Raji (cell line): ENCODE measurements around the gene CRYBG2.

Experiments
- POLR2A ChIP-seq: IDR thresholded peaks from 2 replicates; pipeline ENCODE4 v1.6.1; 2011; ENCODE audit warnings: low read depth, low read length, control low read depth; ENCODE audit not compliant: insufficient read depth

CRYBG2 gene

DNA sequence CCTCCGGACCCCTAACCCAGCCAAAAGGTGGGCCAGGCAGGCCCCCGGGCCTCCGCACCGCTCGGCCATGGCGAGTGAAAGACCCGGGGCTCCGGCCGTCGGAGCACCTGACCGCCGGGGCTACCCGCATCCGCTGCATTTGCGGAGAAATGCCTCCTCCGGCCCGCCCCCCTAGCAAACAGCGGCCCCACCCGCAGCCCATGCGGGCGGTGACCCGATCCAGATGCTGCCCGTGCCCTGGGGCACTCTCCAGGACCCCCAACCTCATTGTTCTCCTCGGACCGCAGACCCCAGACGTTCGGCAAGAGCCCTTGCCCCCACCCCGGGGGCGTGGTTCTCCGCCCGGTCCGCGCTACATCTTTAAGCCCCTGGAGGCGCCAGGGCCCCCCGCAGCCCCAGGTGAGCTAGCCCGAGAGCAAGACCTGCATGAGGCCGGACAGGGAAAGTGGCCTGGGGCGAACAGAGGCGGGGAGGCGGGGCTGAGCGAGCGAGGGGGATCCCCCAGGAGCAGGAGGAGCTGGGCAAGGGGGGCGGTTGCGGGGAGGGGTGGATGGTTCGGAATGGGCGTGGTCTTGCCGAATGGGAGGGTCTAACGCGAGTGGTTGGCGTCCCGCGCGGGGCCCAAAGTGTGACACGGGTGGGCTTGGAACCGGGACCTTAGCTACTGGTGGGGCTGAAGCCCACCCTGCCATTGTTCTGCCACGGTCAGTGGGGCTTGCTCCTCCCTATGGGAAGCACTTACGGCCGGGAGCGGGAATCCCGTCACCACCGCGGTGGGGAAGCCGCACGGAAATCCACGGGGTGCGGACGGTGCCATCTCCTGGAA is 6.3 kb upstream of the CRYBG2 start:
- TF ChIP-seq POLR2A = no peak

DNA sequence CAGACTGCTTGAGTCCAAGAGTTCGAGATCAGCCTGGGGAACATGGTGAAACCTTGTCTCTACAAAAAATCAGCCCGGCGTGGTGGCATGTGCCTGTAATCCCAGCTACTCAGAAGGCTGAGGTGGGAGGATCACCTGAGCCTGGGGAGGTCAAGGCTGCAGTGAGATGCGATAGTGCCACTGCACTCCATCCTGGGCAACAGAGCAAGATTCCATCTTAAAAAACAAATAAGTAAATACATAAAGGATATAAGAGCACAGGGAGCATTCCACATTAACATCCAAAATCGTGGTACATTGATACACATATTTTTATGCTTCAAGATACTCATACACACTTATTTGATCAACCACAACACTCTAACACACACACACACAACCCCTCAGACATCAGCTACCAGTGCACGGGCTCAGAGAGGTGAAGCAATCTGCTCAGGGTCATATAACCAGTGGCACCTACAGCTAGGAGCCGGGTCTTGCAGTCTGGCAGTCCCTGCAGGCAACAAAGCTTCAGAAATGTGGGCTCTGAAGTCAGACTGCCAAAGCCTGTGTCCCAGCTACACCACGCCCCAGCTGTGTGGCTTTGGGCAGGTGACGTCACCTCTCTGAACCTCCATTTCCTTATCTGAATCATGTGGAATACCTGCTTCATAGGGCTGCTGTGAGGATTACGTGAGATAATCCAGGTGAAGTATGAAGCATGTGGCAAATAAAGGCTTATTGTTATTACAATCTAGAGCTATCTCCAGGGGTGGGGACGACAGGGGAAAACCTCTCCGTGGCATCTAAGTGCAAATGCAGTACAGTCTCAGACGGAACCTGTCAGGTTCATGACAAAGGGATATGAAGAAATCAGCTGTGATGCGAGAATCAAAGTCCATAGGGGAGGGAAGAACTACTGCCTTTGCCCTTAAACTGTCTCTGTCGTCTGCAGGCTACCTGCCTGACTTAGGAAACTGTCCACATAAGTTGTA is 4.8 kb upstream of the CRYBG2 start:
- no peak for TF ChIP-seq POLR2A

DNA sequence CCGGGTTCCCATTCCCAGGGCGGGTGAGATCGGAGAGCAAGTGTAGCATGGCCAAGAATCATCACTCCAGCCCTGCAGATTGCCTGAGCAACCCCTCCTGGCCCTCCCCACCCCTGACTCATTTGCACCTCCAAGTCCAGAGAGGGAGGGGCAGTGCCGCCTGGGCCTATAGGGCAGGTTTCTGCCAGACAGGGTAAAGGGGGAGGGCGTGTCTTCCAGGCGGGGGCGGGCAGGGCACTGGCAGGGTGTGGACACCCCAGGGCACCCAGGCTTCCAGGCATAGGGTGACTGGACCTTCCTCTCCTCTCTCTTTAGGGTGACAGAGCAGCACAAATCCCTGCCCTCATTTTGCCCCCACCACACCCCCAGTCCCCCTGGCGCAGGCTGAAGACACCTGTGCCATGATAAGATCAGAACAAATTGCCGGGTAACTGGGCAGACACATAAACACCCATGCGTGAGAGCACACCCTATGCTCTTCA is 3.2 kb upstream of the CRYBG2 start:
- TF ChIP-seq POLR2A = no peak

DNA sequence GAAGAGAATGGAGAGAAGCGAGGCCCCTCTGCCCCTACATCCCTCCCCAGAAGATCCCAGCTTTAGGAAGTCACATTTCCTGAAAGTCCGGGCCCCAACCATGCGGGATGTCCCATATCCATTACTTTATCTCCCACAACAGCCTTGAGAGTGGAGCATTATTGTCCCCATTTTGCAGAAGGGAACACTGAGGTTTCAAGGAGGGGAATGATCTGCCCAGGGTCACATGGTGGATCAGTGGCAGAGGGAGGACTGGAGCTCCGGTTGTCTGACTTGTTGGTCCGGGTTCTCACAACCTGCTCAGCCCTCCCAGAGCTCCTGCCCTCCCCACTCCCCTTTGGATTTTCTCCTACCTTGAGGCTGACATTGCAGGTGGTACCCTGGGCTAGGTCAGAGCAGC is 2.2 kb upstream of the CRYBG2 start:
- TF ChIP-seq POLR2A = no peak

DNA sequence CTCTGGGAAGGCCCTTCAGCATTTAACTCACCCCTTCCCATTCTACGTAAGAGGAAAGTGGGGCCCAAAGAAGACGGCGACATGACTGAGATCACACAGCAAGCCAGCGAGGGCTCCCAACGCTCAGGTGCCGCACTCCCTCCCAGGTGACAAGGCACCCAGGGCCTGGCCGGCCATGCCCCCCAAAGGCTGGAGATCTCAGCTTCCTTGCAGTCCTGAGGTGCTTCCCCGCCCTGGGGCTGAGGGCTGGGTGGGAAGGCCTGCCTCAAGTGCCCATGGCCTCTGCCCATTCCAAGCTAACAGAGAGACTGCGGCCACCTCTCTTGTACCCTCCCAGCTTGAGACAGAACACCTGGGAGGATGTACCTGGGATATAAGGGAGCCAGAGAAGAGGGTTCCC is 1.0 kb upstream of the CRYBG2 start:
- TF ChIP-seq POLR2A = no peak

DNA sequence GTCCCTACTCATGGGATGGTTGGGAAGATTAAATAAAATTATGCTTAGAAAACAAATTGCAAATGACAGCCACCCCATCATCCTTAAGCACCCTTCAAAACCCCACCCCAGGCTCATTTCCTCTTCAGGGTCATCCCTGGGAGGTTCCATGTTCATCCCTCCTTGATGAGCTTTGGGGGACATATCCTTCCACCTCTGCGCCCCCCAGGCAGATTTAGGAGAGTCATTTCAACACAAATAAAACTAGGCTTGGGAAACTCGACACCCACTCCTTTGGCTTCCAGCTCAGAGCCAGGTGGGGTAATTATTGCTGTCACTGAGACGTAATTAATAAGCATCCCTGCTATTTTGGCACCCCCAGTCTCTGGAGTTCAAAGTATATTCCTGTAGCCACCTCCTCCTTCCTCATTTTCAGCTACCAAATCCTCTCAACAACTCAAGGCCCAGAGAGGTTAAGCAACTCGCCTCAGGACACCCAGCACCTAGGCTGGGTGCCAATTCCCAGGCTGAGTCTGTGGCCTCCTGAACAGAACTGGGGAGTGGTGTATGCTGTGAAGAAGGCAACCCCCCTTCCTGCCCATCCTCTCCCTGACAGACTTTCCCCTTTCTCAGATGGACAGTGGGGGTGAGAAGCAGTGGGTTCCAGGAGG is 595 bp downstream of the CRYBG2 start:
- no peak for TF ChIP-seq POLR2A

DNA sequence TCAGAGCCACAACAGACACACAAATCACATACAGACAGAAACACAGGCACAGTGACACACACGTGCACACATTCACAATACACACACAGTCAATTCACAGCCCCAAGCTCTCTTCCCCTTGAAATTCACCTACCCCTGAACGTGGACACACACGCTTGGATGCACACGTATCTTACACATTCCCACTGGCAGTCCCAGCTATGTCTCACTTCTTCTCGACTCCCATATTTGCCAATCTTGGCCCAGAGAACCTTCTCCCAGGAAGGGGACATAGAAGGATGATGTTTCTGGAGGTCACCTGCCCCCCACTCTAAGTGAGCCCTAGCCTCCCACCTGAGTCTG is 1.6 kb downstream of the CRYBG2 start:
- no peak for TF ChIP-seq POLR2A

DNA sequence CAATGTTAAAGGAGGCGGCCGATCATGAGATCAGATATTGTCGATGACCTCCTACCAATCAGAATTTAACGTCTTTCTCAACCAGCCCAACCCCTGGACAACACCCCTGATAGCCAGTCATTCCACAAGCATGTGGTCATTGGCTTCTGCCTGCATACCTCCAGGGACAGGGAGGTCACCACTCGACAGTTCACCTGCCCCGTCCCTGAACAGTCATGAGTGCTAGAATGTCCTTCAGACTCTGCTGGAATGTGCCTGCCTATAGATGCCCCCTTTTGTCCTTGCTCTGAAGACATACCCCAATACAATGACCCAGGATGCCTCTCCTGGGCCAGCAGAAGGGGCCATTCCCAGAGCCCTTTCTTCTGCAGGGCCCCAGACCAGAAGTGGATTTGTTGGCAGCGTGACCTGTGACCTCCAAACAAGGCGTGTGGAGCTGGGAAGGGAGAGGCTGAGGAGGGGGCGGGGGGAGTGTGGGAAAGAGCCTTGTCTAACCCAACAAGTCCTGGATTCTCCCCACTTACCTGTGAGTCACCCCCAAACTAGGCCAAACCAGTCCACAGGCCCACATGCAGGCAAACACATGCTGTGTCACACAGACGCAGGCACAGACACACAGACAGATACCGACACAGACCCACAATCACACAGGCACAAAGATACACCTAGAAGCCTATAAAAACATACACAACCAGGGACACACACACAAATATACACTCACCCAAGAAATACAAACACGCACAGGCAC is 2.2 kb downstream of the CRYBG2 start:
- no peak for TF ChIP-seq POLR2A

DNA sequence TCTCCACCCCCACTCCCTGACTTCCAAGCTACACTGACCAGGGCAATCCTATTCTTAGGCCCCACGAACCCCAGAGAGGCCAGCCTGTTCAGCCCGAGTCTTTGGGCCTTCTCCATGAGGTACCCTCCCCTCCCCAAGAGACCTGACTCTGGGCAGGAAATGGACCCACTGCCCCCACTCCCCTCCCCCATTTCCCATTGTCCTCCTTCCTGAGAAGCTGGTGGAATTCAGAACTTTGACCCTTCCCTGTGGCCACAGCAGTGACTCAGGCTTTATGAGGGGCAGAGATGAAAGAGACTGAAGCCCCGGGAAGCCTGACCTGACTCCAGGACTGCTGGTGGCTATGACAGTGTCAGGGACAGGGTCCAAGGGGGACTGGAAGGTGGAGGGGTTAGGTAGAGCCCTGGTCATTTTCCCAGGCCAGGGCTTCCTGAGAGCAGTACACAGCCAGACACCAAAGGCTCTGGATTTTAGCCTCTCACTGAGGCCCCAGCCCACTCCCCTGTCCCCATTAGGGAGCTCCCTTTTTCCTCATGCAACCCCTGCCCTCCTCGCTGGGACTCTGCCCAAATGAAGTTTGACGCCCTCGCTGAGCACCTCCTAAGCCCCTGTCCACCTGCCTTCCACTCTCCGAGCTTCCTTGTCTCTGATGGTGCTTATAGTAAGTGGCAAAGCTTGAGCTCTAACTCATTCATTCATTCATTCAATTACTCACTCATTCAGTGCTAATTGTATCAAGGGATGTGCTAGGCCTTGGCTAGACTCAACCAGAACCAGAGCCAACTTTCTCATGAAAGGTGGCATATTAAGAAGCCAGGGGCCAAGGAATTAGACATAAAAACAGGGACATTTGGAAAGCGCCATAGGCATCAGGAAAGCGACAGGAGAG is 3.0 kb downstream of the CRYBG2 start:
- TF ChIP-seq POLR2A = no peak

DNA sequence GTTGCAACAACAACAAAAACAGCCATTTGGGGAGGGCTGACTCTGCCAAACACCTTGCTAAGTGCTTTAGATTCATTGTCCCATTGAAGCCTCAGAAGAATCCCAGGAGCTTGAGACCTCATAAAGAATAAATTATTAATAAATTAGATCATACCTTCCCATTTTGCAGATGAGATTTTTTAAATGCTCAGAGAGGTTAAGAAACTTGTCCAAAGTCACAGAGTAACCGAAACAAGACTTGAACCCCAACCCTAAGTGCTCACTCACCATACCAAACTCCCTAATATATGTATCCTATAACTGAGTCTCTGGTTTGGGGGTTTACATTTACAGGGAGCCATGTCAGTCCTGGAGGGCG is 3.6 kb downstream of the CRYBG2 start:
- TF ChIP-seq POLR2A = no peak

DNA sequence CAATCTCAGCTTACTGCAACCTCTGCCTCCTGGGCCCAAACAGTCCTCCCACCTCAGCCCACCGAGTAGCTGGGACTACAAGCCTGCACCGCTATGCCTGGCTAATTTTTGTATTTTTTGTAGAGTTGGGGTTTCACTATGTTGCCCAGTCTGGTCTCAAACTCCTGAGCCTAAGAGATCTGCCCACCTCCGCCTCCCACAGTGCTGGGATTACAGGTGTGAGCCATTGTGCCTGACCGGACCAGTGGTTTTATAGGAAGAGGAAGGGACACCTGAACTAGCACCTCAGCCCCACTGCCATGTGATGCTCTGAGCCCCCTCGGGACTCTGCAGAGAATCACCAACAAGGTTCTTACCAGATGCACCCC is 4.1 kb downstream of the CRYBG2 start:
- no peak for TF ChIP-seq POLR2A

DNA sequence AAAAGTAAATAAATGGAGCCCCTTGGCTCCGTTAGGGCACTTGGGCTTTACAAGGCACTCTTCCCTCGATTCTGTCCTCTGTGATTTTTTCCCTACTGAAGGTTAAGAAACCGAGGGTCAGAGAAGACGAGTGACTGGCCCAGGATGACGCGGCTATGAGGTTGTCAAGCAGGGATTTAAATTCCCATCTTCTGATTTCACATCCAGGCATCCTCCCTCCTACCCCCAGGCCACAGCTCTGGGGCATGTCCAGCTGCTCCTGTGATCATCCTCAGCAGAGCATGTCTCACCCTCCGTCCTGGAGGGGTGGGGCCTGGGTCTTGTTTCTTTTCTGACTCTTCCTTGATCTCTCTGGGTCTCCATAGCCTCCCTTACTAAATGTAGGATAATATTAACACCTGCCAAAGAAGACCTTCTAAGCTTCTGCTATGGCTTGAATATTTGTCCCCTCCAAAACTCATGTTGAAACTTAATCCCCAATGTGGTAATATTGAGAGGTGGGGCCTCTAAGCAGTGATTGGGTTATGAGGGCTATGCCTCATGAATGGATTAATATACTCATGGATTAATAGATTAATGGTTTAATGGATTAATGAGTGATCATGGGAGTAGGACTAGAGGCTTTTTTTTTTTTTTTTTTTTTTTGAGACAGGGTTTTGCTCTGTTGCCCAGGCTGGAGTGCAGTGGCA is 4.6 kb downstream of the CRYBG2 start:
- no peak for TF ChIP-seq POLR2A

DNA sequence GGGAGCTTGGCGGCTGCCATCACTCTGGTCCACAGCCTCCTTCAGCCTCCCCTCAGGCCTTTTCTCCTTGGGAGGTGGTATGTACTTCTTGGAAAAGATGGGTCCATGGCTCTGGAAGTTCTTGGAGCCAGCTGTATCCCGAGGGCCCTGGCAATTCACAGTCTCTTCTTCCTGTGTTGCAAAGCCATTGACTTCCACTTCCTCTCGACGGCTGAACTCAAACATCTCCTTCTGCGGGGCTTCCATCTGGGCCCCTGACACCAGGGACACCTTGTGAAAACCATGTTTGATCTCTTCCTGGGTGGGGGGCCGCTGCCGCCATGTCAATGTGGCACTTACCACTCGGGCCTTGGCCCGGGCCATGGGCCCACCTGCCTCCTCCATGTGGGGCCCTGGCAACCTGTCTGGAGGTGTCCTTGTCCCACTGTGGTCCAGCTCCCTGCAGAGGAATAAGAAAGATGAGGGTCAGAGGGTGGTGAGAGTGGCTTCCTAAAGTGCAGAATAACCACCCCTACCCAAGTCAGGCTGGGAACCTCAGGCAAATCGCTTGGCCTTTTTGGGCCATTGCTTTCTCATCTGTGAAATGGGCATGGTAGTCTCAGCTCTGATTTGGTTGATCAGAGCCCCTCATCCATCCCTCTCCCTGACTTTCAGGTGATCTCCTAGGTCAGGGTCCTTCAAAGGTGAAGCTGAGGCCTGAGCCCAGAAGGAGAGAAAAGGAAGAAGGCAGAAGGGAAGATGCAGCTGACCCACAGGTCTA is 7.5 kb downstream of the CRYBG2 start:
- no peak for TF ChIP-seq POLR2A
